Osteocyte (in vitro differentiated cells): ENCODE results near the gene SERTAD2. TPM values are rescaled to one million over a fixed set of nuclear protein-coding genes. Genes with fewer than 3 reads are reported as not detected.

ENCODE experiments used
- DNase-seq: peaks from one replicate; pipeline ENCODE4 v3.0.0; 2021; ENCODE audit warnings: mixed read lengths; ENCODE audit not compliant: unreplicated experiment; ENCODE audit errors: extremely low spot score
- H3K27ac Mint-ChIP-seq: one replicate; pipeline ENCODE4 v1.8.0; 2021; ENCODE audit warnings: mild to moderate bottlenecking, mixed read lengths; ENCODE audit not compliant: unreplicated experiment
- H3K27me3 Mint-ChIP-seq: one replicate; pipeline ENCODE4 v1.8.0; 2021; ENCODE audit warnings: mixed read lengths; ENCODE audit not compliant: unreplicated experiment
- H3K36me3 Mint-ChIP-seq: one replicate; pipeline ENCODE4 v1.8.0; 2021; ENCODE audit warnings: mixed read lengths; ENCODE audit not compliant: unreplicated experiment
- H3K4me1 Mint-ChIP-seq: one replicate; pipeline ENCODE4 v1.8.0; 2021; ENCODE audit warnings: mixed read lengths; ENCODE audit not compliant: unreplicated experiment
- H3K4me3 Mint-ChIP-seq: one replicate; pipeline ENCODE4 v1.8.0; 2021; ENCODE audit warnings: mild to moderate bottlenecking, moderate library complexity, mixed read lengths; ENCODE audit not compliant: unreplicated experiment
- H3K9me3 Mint-ChIP-seq: one replicate; pipeline ENCODE4 v1.8.0; 2021; ENCODE audit warnings: mixed read lengths; ENCODE audit not compliant: unreplicated experiment
- CTCF ChIP-seq: fragments of 200-600 bp; sonication (generic); IDR thresholded peaks from 2 replicates; pipeline ENCODE4 v1.5.0; 2021; ENCODE audit warnings: antibody characterized with exemption, mild to moderate bottlenecking, moderate library complexity
- total RNA-seq: library from RNA; stranded (reverse); gene quantifications from 2 replicates; pipeline ENCODE4 v1.2.1, GENCODE V29; 2021

Gene SERTAD2
- total RNA-seq, 1 donor from 2014 or later = 17.4 TPM

GRCh38 chr2:64629875-64630274 lies 23.8 kb downstream of the SERTAD2 start:
- DNase-seq = no peak
- TF ChIP-seq CTCF = no peak
- H3K27ac Mint-ChIP-seq = no peak overlapping the region
- peaks cover 13% of the 10 kb centered on the region for H3K4me1 Mint-ChIP-seq
- peaks cover 15% of the 10 kb centered on the region for H3K36me3 Mint-ChIP-seq
- no peaks in the 10 kb centered on the region for H3K27me3 Mint-ChIP-seq
- H3K4me3 Mint-ChIP-seq = no peak overlapping the region
- H3K9me3 Mint-ChIP-seq = no peaks in the 10 kb centered on the region

DNA sequence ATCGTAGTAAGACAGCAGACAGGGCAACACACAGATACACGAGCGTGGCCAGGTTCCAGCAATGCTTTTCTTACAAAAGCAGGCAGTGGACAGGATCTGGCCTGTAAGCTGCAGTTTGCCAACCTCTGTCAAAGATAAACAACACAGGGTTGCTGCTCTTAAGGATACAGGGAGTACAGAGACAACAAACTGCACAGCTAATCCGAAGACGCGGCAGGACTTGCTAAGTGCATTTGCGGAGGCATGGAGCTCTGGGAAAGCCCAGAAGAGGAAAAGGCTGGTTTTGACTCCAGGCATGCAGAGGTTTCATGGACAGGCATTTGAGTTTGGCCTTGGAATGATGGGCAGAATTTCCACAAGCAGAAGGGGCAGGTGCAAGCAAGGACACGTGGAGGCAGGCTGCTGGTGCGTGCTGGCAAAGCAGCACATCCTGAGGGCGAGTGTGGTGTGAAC lies 24.4 kb downstream of the SERTAD2 start:
- H3K27me3 Mint-ChIP-seq = no peaks in the 10 kb centered on the region
- TF ChIP-seq CTCF = no peak
- H3K9me3 Mint-ChIP-seq = no peaks in the 10 kb centered on the region
- peaks cover 15% of the 10 kb centered on the region for H3K36me3 Mint-ChIP-seq
- H3K4me3 Mint-ChIP-seq = no peak overlapping the region
- H3K27ac Mint-ChIP-seq = no peak overlapping the region
- peak; percentile 62 for DNase-seq
- peaks cover 13% of the 10 kb centered on the region for H3K4me1 Mint-ChIP-seq

DNA sequence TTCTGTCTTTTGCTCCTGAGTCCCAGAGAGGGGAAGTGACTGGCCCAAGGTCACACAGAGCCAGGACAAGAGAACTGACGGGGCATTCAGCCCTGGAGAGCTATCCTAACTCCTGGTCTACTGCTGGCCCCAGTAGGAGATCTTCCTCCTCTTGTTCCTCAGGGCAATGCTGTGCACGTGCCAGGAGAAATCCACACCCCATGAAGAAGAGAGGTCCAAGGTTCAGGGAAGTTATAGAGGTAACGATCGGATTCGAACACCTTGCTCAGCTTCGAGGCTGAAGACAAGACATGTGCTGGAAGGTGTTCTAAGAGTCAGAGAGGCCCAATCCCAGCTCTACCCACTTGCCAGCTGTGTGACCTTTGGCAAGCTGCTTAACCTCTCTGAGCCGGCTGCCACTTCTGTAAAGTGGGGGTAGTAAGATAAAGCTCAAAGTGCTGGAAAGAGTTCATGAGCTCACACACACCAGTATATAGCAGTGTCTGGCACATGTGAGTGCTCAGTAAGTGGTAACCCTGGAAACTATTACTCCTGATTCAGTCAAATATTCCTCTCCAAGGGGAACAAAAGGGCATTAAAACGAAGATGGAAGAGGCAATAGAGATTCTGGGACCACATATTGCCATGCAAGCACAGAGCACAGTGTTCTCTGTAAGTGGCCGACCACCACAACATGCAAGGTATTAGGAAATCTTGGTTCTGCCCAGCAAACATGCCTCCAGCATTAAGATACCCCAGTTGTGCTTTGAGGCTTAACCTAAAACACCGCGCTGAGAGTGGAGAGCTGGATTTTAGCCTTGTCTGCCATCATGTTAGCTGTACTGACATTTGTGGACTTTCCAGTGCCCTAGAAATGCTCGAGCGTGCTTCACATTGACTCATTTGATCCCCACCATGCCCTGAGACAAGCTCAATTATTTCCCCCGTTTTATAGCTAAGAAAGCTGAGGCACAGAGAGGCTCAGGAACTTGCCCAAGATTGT lies 25.6 kb downstream of the SERTAD2 start:
- no peak for TF ChIP-seq CTCF
- H3K36me3 Mint-ChIP-seq = peaks cover 13% of the 10 kb centered on the region
- H3K9me3 Mint-ChIP-seq = no peaks in the 10 kb centered on the region
- DNase-seq = peak; percentile 42
- no peak overlapping the region for H3K4me3 Mint-ChIP-seq
- no peak overlapping the region for H3K27ac Mint-ChIP-seq
- H3K27me3 Mint-ChIP-seq = no peaks in the 10 kb centered on the region
- peaks cover 11% of the 10 kb centered on the region for H3K4me1 Mint-ChIP-seq

DNA sequence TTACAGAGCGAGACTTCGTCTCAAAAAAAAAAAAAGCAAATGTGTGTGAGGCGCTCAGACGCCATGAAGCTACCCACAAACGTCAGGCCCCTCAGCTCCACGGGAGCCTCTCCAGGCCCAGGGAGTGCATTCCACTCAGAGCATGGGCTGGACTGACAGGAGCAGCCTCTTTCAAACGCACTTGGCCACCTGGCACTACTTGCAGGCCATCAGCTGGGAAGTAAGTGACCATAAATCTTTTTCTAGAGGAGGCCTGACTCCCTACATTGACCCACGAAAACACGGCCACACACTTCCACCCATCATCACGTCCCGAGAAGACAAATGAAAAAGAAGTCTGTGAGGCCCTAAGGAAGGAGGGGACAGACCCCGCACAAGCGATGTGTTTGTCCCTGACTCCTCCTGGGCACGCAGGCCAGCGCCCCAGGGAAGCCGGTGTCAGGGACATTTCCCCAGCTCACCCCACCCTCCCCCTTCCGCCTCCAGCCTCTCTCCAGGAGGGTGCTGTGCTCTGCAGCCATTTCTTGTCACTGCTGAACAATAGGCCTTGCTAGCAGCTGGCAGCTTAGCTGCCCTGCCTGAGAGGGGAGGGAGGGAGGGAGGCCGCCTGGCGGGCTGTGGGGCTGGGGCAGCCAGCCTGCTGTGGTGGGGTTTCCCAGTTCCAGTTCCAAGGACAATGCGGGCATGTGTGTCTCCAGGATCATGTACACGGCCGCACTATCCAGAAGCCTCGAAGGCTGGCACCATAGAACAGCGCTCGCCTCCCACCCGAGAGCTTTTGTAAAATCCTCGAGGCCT lies 26.6 kb downstream of the SERTAD2 start:
- H3K9me3 Mint-ChIP-seq = no peaks in the 10 kb centered on the region
- no peak overlapping the region for H3K27ac Mint-ChIP-seq
- peaks cover 15% of the 10 kb centered on the region for H3K4me1 Mint-ChIP-seq
- H3K4me3 Mint-ChIP-seq = no peak overlapping the region
- peaks cover 9% of the 10 kb centered on the region for H3K36me3 Mint-ChIP-seq
- H3K27me3 Mint-ChIP-seq = no peaks in the 10 kb centered on the region
- DNase-seq = peak; percentile 69
- no peak for TF ChIP-seq CTCF
